HEK293 (cell line): ENCODE data around the gene PSMG2.

ENCODE experiments used
- ZSCAN5A ChIP-seq: fragments of 450-650 bp; formaldehyde crosslinking; IDR thresholded peaks from 2 replicates; pipeline ENCODE4 v1.5.1; 2016; ENCODE audit warnings: missing biosample characterization, missing genetic modification characterization
- TF ChIP-seq, protein P1 (sequence below): fragments of 450-650 bp; formaldehyde crosslinking; IDR thresholded peaks from 2 replicates; pipeline ENCODE4 v1.5.1; 2017; ENCODE audit warnings: missing biosample characterization, missing genetic modification characterization

- no peak for TF ChIP-seq ZSCAN5A (tag by site-specific recombination)
- TF ChIP-seq, protein P1, sequence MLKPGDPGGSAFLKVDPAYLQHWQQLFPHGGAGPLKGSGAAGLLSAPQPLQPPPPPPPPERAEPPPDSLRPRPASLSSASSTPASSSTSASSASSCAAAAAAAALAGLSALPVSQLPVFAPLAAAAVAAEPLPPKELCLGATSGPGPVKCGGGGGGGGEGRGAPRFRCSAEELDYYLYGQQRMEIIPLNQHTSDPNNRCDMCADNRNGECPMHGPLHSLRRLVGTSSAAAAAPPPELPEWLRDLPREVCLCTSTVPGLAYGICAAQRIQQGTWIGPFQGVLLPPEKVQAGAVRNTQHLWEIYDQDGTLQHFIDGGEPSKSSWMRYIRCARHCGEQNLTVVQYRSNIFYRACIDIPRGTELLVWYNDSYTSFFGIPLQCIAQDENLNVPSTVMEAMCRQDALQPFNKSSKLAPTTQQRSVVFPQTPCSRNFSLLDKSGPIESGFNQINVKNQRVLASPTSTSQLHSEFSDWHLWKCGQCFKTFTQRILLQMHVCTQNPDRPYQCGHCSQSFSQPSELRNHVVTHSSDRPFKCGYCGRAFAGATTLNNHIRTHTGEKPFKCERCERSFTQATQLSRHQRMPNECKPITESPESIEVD (tag by site-specific recombination), result no peak
Measured at GRCh38 chr18:12721495-12722275, 18.8 kb downstream of the PSMG2 start.
